Epithelial cell of proximal tubule (primary cell): ENCODE data around the gene MFAP4. TPM values are rescaled to one million over a fixed set of nuclear protein-coding genes. Genes with fewer than 3 reads are reported as not detected.

Experiments used
- DNase-seq: peaks from one replicate; pipeline ENCODE4 v3.0.0-alpha.2; 2011; ENCODE audit warnings: low read depth
- H3K4me3 ChIP-seq: 2 replicates; pipeline ENCODE4 v1.5.1; 2011; ENCODE audit warnings: low read depth, mild to moderate bottlenecking, low read length
- total RNA-seq: library from RNA; depleted of rRNA; stranded (reverse); fragments of >200 nt; gene quantifications from 2 replicates; pipeline ENCODE4 v1.2.3, GENCODE V29; 2015
- TF ChIP-seq, protein P1 (sequence below): conservative IDR thresholded peaks from 2 replicates; pipeline ENCODE4 v1.5.1; 2012; ENCODE audit warnings: low read depth, mild to moderate bottlenecking, low read length

MFAP4 gene
- total RNA-seq, 1 donor from 2014 or later = not detected

DNA sequence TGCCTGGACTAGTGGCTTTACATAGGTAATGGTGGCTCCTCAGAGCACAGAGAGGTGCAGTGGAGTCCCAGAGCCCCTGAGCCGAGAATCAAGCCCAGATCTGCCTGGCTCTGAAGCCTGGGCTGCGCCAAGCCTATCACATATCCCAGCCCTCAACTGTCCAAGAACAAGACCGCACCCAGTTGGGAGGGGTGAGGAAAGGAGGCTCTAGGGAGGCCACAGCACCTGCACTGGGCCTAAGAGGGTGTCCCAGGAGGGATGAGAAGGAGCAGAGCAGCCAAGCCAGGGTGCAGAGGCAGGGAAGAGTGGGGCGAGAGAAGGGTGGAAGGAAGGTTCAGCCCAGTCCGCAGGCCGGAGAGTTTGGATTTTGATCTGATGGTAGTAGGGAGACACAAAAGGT lies 23.1 kb upstream of the MFAP4 start:
- no peak overlapping the region for H3K4me3 ChIP-seq
- TF ChIP-seq, protein P1, sequence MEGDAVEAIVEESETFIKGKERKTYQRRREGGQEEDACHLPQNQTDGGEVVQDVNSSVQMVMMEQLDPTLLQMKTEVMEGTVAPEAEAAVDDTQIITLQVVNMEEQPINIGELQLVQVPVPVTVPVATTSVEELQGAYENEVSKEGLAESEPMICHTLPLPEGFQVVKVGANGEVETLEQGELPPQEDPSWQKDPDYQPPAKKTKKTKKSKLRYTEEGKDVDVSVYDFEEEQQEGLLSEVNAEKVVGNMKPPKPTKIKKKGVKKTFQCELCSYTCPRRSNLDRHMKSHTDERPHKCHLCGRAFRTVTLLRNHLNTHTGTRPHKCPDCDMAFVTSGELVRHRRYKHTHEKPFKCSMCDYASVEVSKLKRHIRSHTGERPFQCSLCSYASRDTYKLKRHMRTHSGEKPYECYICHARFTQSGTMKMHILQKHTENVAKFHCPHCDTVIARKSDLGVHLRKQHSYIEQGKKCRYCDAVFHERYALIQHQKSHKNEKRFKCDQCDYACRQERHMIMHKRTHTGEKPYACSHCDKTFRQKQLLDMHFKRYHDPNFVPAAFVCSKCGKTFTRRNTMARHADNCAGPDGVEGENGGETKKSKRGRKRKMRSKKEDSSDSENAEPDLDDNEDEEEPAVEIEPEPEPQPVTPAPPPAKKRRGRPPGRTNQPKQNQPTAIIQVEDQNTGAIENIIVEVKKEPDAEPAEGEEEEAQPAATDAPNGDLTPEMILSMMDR = no peak
- DNase-seq = no peak

DNA sequence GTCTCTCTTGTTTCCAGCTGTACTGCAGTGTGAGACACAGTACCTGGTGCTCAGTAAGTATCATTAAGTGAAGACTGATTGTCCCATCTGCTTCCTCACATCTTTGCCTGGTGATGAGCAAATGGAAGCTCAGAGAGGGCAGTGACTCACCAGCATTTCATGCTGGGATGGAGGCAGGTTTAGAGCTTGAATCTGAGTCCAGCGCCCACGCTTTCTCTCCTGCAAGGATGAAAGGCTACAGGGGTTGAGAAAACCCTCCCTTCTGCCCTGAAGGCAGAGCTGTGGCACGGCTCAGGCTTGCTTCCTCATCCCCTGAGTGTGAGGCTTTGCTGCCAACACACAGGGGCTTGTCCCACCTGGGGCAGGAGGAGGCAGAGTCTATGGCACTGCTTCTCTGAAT lies 22.5 kb upstream of the MFAP4 start:
- DNase-seq = no peak
- TF ChIP-seq, protein P1 = no peak
- H3K4me3 ChIP-seq = no peak overlapping the region

DNA sequence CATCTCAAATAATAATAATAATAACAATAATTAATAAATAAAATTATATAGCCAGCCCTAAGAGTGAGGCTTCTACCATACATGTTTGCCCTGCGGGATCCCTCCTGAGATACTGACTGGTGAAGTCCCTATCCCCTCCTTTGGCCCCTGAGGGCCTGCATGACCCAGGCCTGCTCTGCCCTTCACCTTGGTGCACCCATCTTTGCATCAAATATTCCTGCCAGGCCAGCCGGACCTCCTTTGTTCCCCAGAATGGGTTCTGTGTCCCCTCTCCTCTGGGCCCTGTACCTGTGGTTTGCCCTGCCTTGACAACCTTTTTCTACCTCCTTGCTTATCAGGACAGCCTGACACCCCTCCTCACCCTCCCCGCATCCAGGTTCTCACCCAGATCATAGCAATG lies 22.1 kb upstream of the MFAP4 start:
- TF ChIP-seq, protein P1 = no peak

DNA sequence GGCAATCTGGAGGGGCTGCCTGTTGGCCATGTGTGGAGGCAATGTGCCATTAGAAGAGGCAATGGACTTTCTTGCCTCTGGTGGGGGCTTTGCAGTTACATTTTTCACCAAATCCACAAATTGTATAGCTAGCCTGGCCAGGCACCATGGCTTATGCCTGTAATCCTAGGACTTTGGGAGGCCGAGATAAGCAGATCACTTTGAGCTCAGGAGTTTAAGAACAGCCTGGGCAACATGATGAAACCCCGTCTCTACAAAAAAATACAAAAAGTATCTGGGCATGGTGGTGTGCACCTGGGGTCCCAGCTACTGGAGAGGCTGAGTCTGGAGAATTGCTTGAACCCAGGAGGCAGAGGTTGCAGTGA lies 21.3 kb upstream of the MFAP4 start:
- no peak overlapping the region for H3K4me3 ChIP-seq
- TF ChIP-seq, protein P1 = no peak
- DNase-seq = no peak

More for the DNA sequence above, 22.1 kb upstream of the MFAP4 start:
- no peak overlapping the region for H3K4me3 ChIP-seq
- DNase-seq = no peak

DNA sequence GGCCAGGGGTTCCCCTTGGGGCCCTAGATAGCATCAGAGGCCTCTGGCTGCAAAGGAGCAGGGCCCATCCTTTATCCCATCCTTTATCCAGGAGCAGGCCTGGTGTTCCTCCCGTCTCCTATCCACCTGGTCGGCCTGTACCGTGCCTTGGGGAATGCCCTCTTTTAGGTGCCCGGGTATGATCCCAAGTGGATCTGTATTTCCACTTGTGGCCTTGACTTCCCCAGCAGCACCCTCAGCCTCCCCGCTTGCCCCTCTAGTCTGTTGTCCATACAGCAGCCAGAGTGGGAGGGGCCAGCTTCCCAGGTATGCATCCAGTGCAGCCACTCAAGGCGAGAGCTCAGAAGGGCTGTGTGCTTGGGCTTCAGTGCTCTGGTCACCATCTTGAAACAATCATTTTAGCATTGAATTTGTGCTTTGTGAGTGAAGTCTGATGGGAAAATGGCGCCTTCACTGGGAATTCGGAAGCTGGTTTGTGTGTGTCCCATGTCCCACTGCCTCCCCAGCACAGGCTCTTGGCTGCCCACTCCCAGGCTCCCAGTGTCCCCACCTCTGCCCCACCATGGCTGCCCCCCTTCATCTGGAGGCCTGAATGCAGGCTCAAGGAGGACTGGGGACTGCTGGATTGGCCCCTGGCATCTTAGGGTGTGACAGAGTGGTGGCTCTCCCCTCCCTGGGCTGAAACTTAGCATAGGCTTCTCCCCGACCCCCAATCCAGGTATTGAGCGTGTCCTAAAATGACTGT lies 20.8 kb upstream of the MFAP4 start:
- DNase-seq = no peak
- no peak overlapping the region for H3K4me3 ChIP-seq
- TF ChIP-seq, protein P1 = no peak

DNA sequence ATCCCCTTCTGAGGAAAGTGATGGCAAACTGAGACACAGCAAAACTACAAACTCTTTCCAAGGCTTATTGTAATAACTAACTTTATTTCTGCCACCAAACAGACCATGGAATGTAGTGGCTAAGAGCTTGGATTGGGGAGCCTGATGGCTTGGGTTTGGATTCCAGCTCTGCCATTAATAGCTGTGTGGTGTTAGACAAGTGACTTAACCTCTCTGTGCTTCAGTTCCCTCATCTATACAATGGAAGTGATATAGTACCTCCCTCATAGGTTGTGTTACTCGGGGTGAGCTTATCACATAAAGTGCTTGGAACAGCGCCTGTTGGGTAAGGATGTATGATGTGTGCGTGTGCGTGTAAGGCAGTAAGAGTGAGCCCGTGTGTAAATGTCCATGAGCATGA lies 18.1 kb upstream of the MFAP4 start:
- TF ChIP-seq, protein P1 = no peak
- no peak overlapping the region for H3K4me3 ChIP-seq
- DNase-seq = no peak

DNA sequence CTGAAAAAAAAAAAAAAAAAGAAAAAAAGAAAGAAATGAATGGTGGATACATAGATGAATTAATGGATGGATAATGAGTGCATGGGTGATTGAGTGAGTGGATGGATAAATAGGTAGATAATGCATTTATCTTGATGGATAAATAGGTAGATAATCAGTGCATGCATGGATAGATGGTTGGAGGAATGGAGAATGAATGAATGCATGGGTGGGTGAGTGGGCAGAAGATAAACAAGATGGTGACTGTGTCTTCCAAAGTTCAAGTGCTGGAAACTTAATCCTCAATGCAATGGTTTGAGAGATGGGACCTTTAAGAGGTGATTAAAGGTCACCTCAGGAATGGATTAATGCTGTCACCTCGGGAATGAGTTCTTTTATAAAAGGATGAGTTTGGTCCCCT lies 17.3 kb upstream of the MFAP4 start:
- TF ChIP-seq, protein P1 = no peak
- no peak for DNase-seq
- H3K4me3 ChIP-seq = no peak overlapping the region
